ENCODE measurements around the gene ERCC6L2. TPM values are rescaled to one million over a fixed set of nuclear protein-coding genes. Genes with fewer than 3 reads are reported as not detected.

Gene ERCC6L2
- total and polyA plus RNA-seq, 2 donors from 2014 or later = 4.4 to 58.9 TPM

DNA sequence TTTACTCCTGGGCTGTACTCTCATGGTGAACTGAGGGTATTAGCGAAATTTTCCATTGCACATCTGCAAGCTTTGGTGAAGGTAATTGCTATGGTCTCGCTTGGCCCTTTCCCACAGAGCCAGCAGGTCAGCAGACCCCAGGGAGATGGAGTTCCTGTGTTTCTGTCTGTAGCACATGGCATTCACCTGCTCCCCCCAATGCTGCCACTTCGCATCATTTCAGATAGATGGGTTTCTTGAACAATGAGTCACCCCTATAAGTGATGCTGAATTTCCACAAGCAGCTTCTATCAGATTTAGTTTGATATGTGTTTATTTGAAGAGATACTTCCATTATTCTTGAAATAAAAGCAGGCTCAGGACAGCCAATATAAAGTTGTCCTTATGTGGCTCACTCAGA is 117.8 kb downstream of the ERCC6L2 start:
- Histone ChIP-seq H3K9me3 (ENCODE audit: control insufficient read depth in 2 of 3, insufficient read depth in 1 of 3, low read length in 3 of 3) (no peaks in the 10 kb centered on the region), H3K4me3 (ENCODE audit: low read length in 3 of 3) (no peak overlapping the region), H3K9ac (ENCODE audit: low read length in 3 of 3) (no peak overlapping the region), H3K4me1 (ENCODE audit: control insufficient read depth in 2 of 3, insufficient read depth in 2 of 3, low read depth in 1 of 3, low read length in 3 of 3) (no peaks in the 10 kb centered on the region), H3K27ac (ENCODE audit: low read depth in 2 of 2, low read length in 2 of 2) (no peak overlapping the region), H3K27me3 (ENCODE audit: control insufficient read depth, insufficient read depth, low read length) (no peaks in the 10 kb centered on the region), H3K36me3 (ENCODE audit: control insufficient read depth in 2 of 3, insufficient read depth in 3 of 3, low read length in 3 of 3) (peaks cover 0 to 5% (median 0%) of the 10 kb centered on the region in 3 donors)
- TF ChIP-seq, protein P1, sequence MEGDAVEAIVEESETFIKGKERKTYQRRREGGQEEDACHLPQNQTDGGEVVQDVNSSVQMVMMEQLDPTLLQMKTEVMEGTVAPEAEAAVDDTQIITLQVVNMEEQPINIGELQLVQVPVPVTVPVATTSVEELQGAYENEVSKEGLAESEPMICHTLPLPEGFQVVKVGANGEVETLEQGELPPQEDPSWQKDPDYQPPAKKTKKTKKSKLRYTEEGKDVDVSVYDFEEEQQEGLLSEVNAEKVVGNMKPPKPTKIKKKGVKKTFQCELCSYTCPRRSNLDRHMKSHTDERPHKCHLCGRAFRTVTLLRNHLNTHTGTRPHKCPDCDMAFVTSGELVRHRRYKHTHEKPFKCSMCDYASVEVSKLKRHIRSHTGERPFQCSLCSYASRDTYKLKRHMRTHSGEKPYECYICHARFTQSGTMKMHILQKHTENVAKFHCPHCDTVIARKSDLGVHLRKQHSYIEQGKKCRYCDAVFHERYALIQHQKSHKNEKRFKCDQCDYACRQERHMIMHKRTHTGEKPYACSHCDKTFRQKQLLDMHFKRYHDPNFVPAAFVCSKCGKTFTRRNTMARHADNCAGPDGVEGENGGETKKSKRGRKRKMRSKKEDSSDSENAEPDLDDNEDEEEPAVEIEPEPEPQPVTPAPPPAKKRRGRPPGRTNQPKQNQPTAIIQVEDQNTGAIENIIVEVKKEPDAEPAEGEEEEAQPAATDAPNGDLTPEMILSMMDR (IDR thresholded peaks at IDR 0.05; ENCODE audit: borderline replicate concordance, extremely low read depth, insufficient read depth) = no peak
- no peak for FAIRE-seq
- intact Hi-C loops (cut with DNase I) = no loop called here
- DNase-seq = no peak

- TF ChIP-seq, protein P1 (IDR thresholded peaks at IDR 0.05; ENCODE audit: borderline replicate concordance, extremely low read depth, insufficient read depth) = no peak
- FAIRE-seq = no peak
Observed at GRCh38 chr9:95999390-95999789, 123.9 kb downstream of the ERCC6L2 start.

GRCh38 chr9:96004379-96004778 is 128.9 kb downstream of the ERCC6L2 start:
- FAIRE-seq = no peak
- H3K9ac ChIP-seq (ENCODE audit: low read length in 3 of 3) = no peak overlapping the region
- H3K9me3 ChIP-seq (ENCODE audit: control insufficient read depth in 2 of 3, insufficient read depth in 1 of 3, low read length in 3 of 3) = no peaks in the 10 kb centered on the region
- no peak for DNase-seq
- H3K4me1 ChIP-seq (ENCODE audit: control insufficient read depth in 2 of 3, insufficient read depth in 2 of 3, low read depth in 1 of 3, low read length in 3 of 3) = no peaks in the 10 kb centered on the region
- TF ChIP-seq, protein P1 (IDR thresholded peaks at IDR 0.05; ENCODE audit: borderline replicate concordance, extremely low read depth, insufficient read depth) = no peak
- H3K27ac ChIP-seq (ENCODE audit: low read depth in 2 of 2, low read length in 2 of 2) = no peak overlapping the region
- no peak overlapping the region for H3K4me3 ChIP-seq (ENCODE audit: low read length in 3 of 3)
- peaks cover 0 to 26% (median 9%) of the 10 kb centered on the region in 3 donors for H3K36me3 ChIP-seq (ENCODE audit: control insufficient read depth in 2 of 3, insufficient read depth in 3 of 3, low read length in 3 of 3)
- H3K27me3 ChIP-seq (ENCODE audit: control insufficient read depth, insufficient read depth, low read length) = no peaks in the 10 kb centered on the region
- intact Hi-C loops (cut with DNase I) = no loop called here

More at GRCh38 chr9:95999390-95999789, 123.9 kb downstream of the ERCC6L2 start:
- Histone ChIP-seq H3K27ac (ENCODE audit: low read depth in 2 of 2, low read length in 2 of 2) (no peak overlapping the region), H3K27me3 (ENCODE audit: control insufficient read depth, insufficient read depth, low read length) (no peaks in the 10 kb centered on the region), H3K4me3 (ENCODE audit: low read length in 3 of 3) (no peak overlapping the region), H3K9me3 (ENCODE audit: control insufficient read depth in 2 of 3, insufficient read depth in 1 of 3, low read length in 3 of 3) (no peaks in the 10 kb centered on the region), H3K4me1 (ENCODE audit: control insufficient read depth in 2 of 3, insufficient read depth in 2 of 3, low read depth in 1 of 3, low read length in 3 of 3) (no peaks in the 10 kb centered on the region), H3K9ac (ENCODE audit: low read length in 3 of 3) (no peak overlapping the region), H3K36me3 (ENCODE audit: control insufficient read depth in 2 of 3, insufficient read depth in 3 of 3, low read length in 3 of 3) (peaks cover 0 to 6% (median 0%) of the 10 kb centered on the region in 3 donors)
- DNase-seq = no peak
- intact Hi-C loops (cut with DNase I) = no loop called here

- no peak overlapping the region for H3K4me3 ChIP-seq (ENCODE audit: low read length in 3 of 3)
- DNase-seq (no peak), FAIRE-seq (no peak)
- no peaks in the 10 kb centered on the region for H3K27me3 ChIP-seq (ENCODE audit: control insufficient read depth, insufficient read depth, low read length)
- intact Hi-C loops (cut with DNase I) = no loop called here
- TF ChIP-seq, protein P1 (IDR thresholded peaks at IDR 0.05; ENCODE audit: borderline replicate concordance, extremely low read depth, insufficient read depth) = no peak
- no peaks in the 10 kb centered on the region for H3K9me3 ChIP-seq (ENCODE audit: control insufficient read depth in 2 of 3, insufficient read depth in 1 of 3, low read length in 3 of 3)
- H3K36me3 ChIP-seq (ENCODE audit: control insufficient read depth in 2 of 3, insufficient read depth in 3 of 3, low read length in 3 of 3) = peaks cover 0 to 29% (median 13%) of the 10 kb centered on the region in 3 donors
- H3K9ac ChIP-seq (ENCODE audit: low read length in 3 of 3) = no peak overlapping the region
- H3K4me1 ChIP-seq (ENCODE audit: control insufficient read depth in 2 of 3, insufficient read depth in 2 of 3, low read depth in 1 of 3, low read length in 3 of 3) = no peaks in the 10 kb centered on the region
- H3K27ac ChIP-seq (ENCODE audit: low read depth in 2 of 2, low read length in 2 of 2) = no peak overlapping the region
Observed at GRCh38 chr9:96006296-96006879, 130.9 kb downstream of the ERCC6L2 start.
